ENCODE measurements around the gene OR52A5.

- TF ChIP-seq CTCF (IDR thresholded peaks at IDR 0.05) (no peak), POLR2AphosphoS5 (IDR thresholded peaks at IDR 0.05) (no peak), POLR2A (IDR thresholded peaks at IDR 0.05; ENCODE audit: low read depth) (no peak)
These were observed 56.8 kb downstream of the OR52A5 start for GRCh38 chr11:5081405-5081804.
